ENCODE results near the gene SPATS2. TPM values are rescaled to one million over a fixed set of nuclear protein-coding genes. Genes with fewer than 3 reads are reported as not detected.

Gene SPATS2
- total RNA-seq, 1 experiment from 2014 or later: 23.8 TPM

Other genes with a start within 250 kb of the SPATS2 start
- 2,613 and 2,957 TPM in 2 replicates for gene TUBA1B, start 236.1 kb upstream of the SPATS2 start, total RNA-seq (2014; rRNA removed; shearing (Covaris generic))
- 884 and 1,296 TPM in 2 replicates for gene TUBA1A, start 178.4 kb upstream of the SPATS2 start, total RNA-seq (2014; rRNA removed; shearing (Covaris generic))
- gene TUBA1C, start 102.4 kb upstream of the SPATS2 start, total RNA-seq (2014; rRNA removed; shearing (Covaris generic)): 1,111 and 1,563 TPM in 2 replicates
- gene PRPH, start 72.3 kb upstream of the SPATS2 start, total RNA-seq (2014; rRNA removed; shearing (Covaris generic)): 4.6 and 6.9 TPM in 2 replicates
- gene TROAP, start 44.2 kb upstream of the SPATS2 start, total RNA-seq (2014; rRNA removed; shearing (Covaris generic)): 38.2 and 45.4 TPM in 2 replicates
- gene C1QL4, start 30.3 kb upstream of the SPATS2 start, total RNA-seq (2014; rRNA removed; shearing (Covaris generic)): 2.3 and 4.4 TPM in 2 replicates
- 12.6 and 13.1 TPM in 2 replicates for gene DNAJC22, start 20.6 kb upstream of the SPATS2 start, total RNA-seq (2014; rRNA removed; shearing (Covaris generic))
- gene KCNH3, start 171.6 kb downstream of the SPATS2 start, total RNA-seq (2014; rRNA removed; shearing (Covaris generic)): 5.4 and 7.1 TPM in 2 replicates
- 66.5 and 79.5 TPM in 2 replicates for gene MCRS1, start 200.7 kb downstream of the SPATS2 start, total RNA-seq (2014; rRNA removed; shearing (Covaris generic))
- 0.05 and 0.55 TPM in 2 replicates for gene FAM186B, start 238.2 kb downstream of the SPATS2 start, total RNA-seq (2014; rRNA removed; shearing (Covaris generic))

All from A172 (cell line).